Superior temporal gyrus (tissue), 1 donor: ENCODE measurements around the gene MARCHF3.

ENCODE experiments used
- DNase-seq: peaks from one replicate; pipeline ENCODE4 v3.0.0-alpha.2; 2016; ENCODE audit errors: extremely low spot score

MARCHF3 gene

DNA sequence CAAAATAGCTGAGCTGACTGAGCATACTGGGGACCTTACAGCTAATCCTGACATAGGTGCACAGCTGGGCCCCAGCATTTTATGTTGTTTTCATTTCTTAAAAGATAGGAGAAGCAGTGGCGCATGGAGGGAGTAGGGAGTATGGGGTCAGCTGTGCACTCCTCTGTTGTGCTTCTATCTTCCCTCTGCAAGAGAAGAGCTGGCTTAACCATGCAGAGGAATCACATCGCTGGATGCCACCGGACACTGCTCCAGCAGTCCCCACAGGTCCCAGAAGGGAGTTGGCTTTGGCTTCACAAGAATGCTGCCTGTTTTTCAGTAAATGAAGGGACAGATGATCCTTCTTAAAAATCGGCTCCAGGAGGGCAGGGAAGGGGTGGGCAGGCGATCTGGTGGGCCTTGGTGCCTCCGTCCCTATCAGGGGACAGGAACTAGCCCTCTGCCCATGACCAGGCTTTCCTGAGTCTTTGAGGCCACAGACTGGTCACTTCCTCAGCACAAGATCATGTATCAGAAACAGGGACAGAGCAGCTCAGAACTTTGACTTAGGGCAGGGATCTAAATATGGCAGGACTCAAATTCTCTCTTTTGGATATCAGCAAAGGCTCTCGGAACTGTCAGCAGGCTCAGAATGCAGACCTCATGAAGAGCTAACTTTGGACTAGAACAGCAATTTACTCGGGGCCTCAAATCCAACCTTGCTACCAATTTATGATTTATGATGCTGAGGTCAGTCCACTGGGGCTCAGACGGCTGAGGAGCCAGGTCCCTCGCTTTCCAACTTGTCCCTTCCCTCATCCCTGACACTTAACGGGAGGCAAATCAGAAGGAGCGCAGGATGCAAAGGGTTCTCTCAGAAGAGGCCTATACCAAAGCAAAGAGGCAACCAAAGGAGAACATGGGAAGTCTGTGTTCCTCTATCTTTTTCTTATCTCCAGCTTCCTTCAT is 47.2 kb downstream of the MARCHF3 start:
- DNase-seq = no peak

DNA sequence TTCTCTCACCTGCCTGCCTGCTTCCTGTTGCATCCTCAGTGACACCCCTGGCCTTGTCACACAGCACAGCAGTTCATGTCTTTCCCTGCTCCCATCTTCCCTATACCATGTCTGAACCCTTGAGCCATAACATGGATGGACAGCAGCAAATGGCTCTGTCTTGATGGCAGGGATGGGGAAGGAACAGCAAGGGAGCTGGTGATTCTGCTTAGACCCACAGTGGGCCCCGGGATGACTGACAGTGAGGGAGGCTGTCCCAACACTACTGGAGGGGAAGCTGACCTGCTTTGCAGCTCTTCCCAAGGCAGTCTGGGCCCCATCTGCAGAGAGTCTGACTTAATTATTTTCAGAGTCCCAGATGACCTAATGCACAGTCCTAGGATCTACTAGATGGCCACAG is 48.2 kb downstream of the MARCHF3 start:
- no peak for DNase-seq

DNA sequence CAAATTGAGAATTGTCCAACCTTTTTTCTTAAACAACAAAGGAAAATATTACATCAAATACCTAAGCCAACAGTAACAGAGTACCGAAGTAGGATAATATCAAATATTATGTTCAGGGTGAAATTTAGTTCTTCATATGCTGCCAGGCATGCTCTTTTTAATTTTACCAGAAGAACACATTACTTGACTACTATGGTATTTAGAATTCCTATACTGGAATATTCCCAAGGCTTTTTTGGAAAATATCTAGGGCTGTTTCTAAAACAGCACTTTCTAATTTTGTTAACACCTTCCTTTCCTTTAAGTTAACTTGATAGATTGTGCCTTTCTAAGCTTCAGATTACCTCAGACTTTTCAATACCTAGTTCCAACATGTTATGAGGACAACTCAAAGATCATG is 48.7 kb downstream of the MARCHF3 start:
- no peak for DNase-seq

DNA sequence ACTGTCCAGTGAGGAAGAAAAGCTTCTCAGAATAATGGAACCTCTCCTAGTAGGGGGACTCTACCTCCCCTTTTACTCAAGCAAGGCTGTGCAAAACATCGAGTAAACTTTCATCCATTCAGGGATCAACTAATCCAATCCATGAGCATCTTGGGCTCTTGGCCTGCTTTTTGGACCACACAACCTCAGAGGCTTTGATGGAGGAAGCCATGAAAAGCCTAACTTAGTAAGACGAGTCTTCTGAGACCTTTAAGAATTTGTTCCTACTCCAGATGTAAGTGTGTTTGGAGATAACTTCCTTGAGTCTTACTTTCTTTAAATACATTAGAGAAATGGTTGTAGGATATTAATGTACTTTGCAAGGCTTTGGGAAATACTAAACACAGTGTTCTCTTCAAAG is 49.1 kb downstream of the MARCHF3 start:
- no peak for DNase-seq

DNA sequence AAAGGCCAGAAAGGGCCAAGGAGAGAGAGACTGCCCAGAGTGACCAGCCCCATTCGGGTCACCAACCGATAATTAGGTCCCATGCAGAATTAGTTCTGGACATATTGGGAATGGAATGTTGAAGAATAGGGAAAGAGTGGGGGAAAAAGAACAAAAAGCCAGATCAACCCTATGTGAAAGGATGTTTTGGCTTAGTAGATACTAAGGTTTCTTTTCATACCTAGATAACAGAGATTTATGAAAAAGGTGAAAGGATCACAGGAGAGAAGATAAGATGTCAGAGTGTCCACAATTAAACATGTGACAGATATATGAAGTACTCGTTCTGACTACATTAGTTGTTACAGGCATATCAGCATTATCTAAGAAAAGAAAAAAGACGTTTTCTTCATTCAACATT is 52.1 kb downstream of the MARCHF3 start:
- DNase-seq = no peak

DNA sequence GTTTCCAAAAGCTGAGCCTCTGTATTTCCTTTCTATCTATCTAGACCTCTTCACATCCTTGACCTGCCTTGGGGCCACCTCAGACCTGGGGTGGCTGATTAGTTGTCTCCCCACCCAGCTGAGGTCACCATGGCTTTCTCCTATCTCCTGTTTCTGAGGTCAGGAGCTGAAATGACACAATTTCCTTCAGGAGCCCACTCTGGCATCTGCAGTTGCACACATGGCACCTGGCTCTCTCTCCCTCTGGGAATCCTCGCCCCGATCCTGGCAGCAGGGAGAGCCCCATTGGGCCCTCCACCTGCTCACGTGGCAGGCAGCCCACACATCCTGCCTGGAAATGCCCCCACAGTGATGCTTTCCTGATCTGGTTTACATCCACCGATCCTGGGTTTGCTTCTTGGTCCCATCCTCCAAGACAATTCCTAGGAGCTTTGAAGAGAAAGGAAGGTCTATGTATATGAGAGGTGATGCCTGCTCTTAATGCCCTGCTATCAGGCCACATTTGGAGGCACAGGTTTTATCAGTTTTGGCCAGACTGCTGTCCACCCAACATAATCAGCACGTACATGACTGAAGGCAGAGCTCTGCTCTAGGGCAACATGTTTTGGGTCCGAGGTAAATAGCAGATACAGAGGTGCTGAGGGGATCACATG is 53.7 kb downstream of the MARCHF3 start:
- no peak for DNase-seq

DNA sequence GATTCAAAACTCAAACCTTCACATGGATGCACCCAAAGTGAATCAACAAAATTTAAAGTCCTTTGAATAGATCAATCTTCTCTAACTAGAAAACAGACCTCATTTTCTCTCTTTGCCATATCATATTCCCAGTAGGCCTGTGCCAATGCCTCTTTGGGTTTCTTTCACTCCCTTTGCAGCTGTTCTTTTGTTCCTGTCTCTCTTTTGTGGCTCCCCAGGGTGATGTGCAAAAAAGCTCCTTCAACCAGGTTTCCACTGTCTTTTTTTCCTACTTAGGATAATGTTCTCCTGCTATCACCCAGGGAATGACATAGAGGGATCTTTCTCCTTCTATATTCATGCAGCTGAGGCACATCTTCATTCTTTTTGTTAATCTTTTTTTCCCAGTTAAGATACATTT is 54.6 kb downstream of the MARCHF3 start:
- DNase-seq = no peak

DNA sequence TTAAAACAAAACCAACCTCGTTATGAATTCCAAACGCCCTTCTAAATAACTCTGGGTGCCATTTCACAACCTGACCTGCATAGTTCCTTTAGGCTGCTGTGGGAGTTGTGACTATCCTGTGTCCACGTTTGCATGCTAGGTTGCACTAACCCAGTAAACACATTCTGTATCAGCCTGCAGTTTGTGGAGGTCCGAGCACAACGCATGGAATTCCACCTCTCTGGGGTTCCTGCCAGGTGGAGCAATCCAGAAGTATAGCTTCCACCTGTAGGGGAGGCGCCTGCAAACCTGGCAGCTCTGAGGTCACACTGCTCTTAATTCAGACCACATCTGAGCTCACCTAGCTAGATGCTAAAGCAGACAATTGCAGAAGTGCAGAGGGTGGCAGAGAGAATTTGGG is 57.2 kb downstream of the MARCHF3 start:
- no peak for DNase-seq

DNA sequence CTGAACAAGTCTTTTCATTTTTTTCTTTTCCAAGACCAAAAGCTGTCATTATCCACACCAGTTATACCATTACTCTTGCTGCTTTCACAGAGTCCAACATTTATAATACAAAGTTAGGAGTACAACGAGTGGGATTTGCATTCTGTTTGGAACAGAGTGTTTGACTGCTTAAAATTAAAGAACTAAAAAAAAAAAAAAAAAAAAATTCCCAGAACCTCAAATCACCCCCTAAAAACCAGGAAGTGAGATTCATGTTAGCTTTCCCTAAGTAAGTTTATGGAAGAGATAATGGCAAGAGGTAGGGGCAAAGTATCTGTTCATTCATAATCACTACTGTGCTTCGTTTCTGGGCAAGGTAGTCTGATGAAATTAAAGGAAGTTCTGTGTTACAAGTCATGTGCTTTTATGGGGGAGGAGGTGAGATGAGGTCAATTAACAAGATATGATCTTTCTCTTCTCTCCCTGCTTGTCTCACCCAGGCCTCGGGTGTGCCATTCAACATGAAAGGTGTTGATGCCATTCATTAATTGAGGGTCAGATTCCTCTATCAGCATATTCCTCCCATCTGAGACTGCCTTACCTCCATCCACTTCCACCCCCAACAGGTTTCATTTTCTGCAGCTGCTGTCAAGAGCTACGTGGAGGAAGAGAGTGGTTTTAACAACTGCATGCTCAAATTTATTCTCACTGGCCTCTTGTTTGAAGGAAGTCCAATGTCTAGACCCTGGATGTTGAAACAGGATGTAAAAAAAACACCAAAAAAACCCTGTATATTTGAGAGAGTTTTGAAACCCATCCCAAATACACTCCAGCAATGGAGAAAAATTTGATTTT is 58.1 kb downstream of the MARCHF3 start:
- DNase-seq = no peak

DNA sequence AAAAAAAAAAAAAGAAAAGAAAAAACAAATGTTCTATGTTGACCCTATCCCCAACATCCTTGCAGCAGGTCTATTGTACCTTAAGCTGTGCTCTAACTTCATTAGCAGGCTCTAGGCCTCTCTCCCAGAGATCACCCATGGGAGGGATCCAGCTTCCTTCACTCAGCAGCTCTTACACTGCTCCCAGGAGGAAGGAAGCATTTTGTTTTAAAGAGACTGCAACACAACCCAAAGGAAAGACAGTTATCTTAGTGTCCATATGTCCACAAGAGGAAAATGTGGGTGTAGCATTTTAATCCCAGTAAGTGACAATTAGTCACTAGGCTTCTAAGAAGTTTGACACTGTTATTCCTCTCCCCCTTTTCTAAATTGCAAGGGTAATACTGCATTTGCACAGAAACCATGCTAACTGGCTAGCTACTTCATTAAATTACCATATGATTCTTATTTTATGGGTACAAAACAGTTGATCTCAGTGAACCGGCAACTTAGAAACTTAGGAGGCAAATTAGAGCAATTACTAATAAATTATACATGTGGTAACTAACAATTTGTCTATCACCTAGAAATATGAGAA is 58.8 kb downstream of the MARCHF3 start:
- DNase-seq = no peak

DNA sequence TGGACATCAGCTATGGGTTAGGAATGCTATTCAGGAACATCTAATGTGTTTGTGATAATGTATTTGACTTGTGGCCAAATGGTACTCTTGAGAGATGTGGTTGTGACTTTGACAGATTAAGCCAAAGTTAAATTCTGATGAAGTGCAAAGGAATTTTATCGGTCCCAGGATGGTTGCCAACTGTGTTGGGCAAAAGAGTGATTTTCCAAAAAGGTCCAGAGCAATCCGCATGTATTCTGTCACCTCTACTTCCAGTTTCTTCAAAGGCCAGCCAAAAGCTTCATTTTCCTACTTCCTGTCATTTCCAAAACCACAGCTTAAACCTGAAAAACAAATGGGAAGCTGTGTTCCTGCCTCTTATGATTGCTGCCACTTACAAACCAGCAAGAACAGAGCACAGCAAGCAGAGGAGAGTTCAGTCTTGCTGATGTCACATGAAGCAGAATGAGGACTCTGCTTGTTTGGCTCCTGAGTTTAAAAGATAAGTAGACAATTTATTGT is 59.8 kb downstream of the MARCHF3 start:
- DNase-seq = no peak

DNA sequence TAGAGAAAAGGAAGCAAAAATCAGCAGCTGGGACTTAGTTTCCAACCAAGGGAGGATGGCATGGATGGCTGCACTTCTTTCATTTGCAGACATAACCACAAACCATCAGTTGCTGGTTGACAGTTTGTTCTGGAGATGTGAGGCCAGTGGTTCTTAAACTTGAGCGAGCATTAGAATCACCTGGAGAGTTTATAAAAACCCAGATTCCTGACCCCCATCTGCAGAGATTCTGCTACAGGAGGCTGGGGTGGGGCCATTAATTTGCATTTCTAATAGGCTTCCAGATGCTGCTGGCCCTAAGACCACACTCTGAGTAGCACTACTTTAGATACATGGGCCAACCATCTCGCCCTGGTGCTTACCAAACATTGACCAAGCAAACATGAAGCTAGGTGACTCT is 60.8 kb downstream of the MARCHF3 start:
- DNase-seq = no peak

DNA sequence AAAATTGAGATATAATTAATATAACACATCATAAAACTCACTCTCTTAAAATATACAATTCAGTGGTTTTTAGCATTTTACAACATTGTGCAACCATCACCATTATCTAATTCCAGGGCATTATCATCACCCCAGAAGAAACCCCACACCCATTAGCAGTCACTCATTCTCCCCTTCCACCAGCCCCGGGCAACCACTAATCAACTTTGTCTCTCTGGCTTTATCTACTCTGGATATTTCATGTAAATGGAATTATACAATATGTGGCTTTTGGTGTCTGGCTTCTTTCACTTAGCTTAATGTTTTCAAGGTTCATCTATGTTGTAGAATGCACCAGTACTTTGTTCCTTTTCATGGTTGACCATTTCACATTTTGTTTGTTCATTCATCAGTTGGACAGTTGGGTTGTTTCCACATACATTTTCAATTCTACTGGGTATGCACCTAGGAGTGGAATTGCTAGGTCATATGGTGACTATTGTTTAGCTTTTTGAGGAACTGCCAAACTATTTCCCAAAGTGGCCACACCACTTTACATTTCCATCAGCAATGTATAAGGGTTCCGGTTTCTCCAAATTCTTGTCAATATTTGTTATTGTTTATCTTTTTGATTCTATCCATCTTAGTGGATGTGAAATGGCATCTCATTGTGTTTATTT is 62.4 kb downstream of the MARCHF3 start:
- no peak for DNase-seq

DNA sequence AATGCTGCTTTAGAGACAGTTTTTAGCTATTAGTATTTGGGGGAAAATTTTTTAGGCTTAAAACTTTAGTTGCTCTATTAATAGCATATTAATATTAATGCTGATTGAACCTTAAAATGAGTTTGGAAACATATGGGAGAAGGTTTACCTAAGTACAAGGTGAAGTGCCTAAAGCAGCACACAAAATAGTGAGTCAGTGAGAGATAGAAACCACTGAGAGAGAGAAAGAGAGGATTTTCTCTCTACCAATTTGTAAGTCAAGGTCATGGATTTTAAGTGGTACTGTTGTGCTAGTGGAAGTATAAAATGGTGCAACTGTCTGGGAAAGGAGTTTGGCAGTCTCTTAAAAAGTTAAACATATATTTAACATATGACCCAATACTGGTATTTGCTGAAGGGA is 64.9 kb downstream of the MARCHF3 start:
- DNase-seq = no peak

DNA sequence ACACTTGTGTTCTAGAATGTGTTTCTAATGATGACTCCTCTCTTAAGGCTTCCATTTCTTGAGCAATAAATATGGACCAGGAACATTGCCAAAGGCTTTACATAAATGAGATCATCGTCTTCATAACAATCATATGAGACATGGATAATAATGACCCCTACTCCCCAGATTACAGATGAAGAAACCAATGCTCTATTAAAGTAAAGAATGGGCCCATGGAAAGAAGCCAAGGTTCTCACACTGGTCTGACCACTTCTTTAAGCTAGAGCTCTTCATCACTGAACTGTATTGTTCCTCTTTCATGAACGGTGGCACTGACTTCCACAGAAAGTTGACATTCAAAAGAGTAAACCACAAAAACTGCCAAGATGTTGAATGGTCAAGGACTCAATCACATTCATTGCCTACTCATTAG is 65.3 kb downstream of the MARCHF3 start:
- DNase-seq = no peak

DNA sequence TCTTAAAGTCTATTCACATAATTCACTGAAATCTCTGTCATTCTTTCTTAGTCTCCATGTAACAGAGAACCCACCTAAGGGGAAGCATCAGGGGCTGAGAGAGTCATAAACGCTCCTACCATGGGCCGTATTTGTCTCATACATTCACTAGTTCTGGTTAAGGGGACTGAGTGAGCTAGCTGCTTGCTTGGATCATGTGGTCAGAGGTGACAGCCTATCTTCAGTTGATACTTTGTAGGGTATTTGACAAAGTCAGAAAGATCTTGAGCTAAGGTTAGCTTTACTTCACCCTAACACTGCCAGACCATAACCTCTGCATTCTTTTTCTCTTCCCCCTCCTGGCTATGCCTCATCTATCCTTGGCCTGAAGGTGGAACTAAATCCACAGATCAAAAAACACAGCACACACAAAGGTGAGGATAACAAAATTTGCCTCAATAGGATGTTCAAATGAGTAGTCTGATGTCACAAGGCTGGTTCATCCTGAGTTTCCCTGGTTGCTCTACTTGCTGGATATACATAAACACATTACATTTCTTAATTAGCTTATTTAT is 66.5 kb downstream of the MARCHF3 start:
- DNase-seq = no peak

DNA sequence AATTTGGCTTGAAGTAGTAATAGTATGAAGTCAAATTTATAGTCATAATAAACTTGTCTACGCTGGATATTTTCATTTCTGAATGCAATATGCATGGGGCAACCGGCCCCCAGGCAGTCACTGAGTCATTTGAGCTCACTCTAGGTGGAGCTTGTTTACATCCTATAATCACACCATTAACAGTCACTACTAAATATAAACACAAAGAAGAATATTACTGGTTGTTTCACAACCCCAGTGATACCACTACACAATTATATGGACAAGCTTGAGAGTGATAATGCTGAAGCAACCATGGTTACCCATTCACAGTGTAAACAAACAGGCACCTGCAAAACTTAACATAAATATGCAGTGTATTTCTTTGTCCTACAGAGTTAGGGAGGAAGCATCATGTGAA is 68.7 kb downstream of the MARCHF3 start:
- DNase-seq = no peak

DNA sequence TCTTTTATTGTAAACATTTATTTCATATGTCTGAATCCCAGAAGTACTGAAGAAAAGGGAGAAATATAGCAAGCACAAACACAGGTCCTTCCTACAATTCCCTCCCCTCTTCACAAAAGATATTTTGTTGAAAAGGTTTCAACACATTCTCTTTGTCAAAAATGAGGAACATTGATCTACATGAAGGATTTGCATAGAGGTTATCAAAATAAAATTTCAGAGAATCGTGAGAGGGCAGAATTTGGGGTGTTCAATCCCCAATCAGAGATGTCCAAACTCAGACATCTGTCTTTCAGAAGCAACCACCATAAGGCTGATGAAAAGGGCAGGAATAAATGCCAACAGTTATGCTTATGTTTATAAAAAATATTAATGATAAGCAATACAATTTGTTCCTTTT is 69.2 kb downstream of the MARCHF3 start:
- no peak for DNase-seq

DNA sequence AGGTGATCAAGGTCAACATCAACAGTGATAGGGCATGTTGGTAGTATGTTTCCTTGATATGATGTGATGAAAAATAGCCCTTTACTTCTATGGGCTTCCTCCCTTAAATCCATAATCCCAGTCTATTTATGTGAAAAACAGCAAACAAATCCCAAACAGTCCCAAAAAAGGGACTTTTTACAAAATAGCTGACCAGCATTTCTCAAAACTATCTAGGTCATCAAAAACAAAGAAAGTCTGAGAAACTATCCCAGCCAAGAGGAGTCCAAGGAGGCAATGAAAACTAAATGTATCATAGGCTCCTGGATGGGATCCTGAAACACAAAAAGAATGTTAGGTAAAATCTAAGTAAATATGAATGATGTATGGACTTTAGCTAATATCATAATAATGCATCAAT is 71.2 kb downstream of the MARCHF3 start:
- no peak for DNase-seq

DNA sequence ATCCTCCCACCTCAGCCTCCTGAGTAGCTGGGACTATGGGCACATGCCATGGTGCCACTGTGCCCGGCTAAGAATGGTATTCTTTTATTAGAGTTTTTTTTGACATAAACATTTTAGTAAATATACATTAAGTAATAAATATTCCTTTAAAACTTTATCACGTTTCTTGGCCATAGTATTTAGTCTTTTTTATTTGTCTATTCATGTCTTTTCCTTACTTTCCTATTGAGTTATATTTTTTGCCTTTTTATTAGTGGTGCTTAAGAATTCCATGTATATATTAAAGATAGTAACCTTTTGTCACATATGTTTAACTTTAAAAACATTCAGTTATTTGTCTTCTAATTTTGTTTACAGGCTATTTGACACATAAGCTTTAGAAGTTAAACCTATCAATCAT is 73.4 kb downstream of the MARCHF3 start:
- no peak for DNase-seq

DNA sequence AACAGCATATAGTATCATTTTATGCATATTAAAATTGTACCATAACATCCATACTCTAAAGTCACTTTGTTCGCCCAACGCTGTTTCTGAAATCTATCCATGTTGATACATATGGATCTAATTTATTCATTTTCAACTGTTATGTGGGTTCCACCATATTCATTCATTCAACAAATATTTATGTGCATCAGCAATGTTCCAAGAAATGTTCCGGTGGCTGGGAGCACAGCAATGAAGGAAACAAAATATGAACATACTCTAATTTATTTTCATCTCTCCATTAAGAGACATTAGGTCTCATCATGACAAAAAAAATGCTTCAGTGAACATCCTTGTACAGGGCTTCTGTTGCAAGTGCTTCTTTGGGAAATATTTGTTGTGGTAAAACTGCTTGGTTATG is 75.4 kb downstream of the MARCHF3 start:
- DNase-seq = no peak
